ENCODE data around the gene ANKDD1B. TPM values are rescaled to one million over a fixed set of nuclear protein-coding genes. Genes with fewer than 3 reads are reported as not detected.
A peak's percentile ranks its signal among the peaks of the same experiment; 100 is the strongest.

Gene ANKDD1B
- polyA plus RNA-seq, 4 donors: 3.6 to 10.7 (median 5.8) TPM

GRCh38 chr5:75614176-75614575, 2.9 kb downstream of the ANKDD1B start:
- no peak for DNase-seq (ENCODE audit: low read depth in 4 of 4, low spot score in 2 of 4)

GRCh38 chr5:75616371-75616881, 5.2 kb downstream of the ANKDD1B start:
- peak in 1 of 4 donors; percentile 37 for DNase-seq (ENCODE audit: low read depth in 4 of 4, low spot score in 2 of 4)

- DNase-seq (ENCODE audit: low read depth in 4 of 4, low spot score in 2 of 4): no peak
Observed at GRCh38 chr5:75616971-75617621, 5.8 kb downstream of the ANKDD1B start.

- DNase-seq (ENCODE audit: low read depth in 4 of 4, low spot score in 2 of 4): no peak
Observed at GRCh38 chr5:75617736-75618352, 6.6 kb downstream of the ANKDD1B start.

GRCh38 chr5:75620184-75620959, 9.1 kb downstream of the ANKDD1B start:
- no peak for DNase-seq (ENCODE audit: low read depth in 4 of 4, low spot score in 2 of 4)

- no peak for DNase-seq (ENCODE audit: low read depth in 4 of 4, low spot score in 2 of 4)
Observed at GRCh38 chr5:75622564-75622963, 11.3 kb downstream of the ANKDD1B start.

GRCh38 chr5:75623846-75624245, 12.6 kb downstream of the ANKDD1B start:
- DNase-seq (ENCODE audit: low read depth in 4 of 4, low spot score in 2 of 4): no peak

- DNase-seq (ENCODE audit: low read depth in 4 of 4, low spot score in 2 of 4): no peak
Observed at GRCh38 chr5:75626959-75627358, 15.7 kb downstream of the ANKDD1B start.

GRCh38 chr5:75627801-75628200, 16.5 kb downstream of the ANKDD1B start:
- no peak for DNase-seq (ENCODE audit: low read depth in 4 of 4, low spot score in 2 of 4)

GRCh38 chr5:75630875-75631274, 19.6 kb downstream of the ANKDD1B start:
- no peak for DNase-seq (ENCODE audit: low read depth in 4 of 4, low spot score in 2 of 4)

- no peak for DNase-seq (ENCODE audit: low read depth in 4 of 4, low spot score in 2 of 4)
Observed at GRCh38 chr5:75632321-75632720, 21.1 kb downstream of the ANKDD1B start.

- no peak for DNase-seq (ENCODE audit: low read depth in 4 of 4, low spot score in 2 of 4)
Observed at GRCh38 chr5:75637949-75638348, 26.7 kb downstream of the ANKDD1B start.

- DNase-seq (ENCODE audit: low read depth in 4 of 4, low spot score in 2 of 4): no peak
Observed at GRCh38 chr5:75639535-75640311, 28.5 kb downstream of the ANKDD1B start.

- DNase-seq (ENCODE audit: low read depth in 4 of 4, low spot score in 2 of 4): peak in 1 of 4 donors; percentile 62
Observed at GRCh38 chr5:75640395-75640794, 29.1 kb downstream of the ANKDD1B start.

- no peak for DNase-seq (ENCODE audit: low read depth in 4 of 4, low spot score in 2 of 4)
Observed at GRCh38 chr5:75640826-75641225, 29.6 kb downstream of the ANKDD1B start.

- DNase-seq (ENCODE audit: low read depth in 4 of 4, low spot score in 2 of 4): no peak
Observed at GRCh38 chr5:75648712-75649111, 37.5 kb downstream of the ANKDD1B start.

- DNase-seq (ENCODE audit: low read depth in 4 of 4, low spot score in 2 of 4): no peak
Observed at GRCh38 chr5:75651575-75652238, 40.5 kb downstream of the ANKDD1B start.

- DNase-seq (ENCODE audit: low read depth in 4 of 4, low spot score in 2 of 4): no peak
Observed at GRCh38 chr5:75653521-75653920, 42.3 kb downstream of the ANKDD1B start.

- no peak for DNase-seq (ENCODE audit: low read depth in 4 of 4, low spot score in 2 of 4)
Observed at GRCh38 chr5:75654693-75655295, 43.5 kb downstream of the ANKDD1B start.

All from left renal cortex interstitium (tissue), 4 donors.